ENCODE data around the gene TCEANC.
A peak's percentile ranks its signal among the peaks of the same experiment; 100 is the strongest.
"Not testable (repeated sequence)": the region's sequence is repeated elsewhere in the genome, so short reads cannot be mapped to it uniquely, and the experiment has no call there.

The TCEANC gene

DNA sequence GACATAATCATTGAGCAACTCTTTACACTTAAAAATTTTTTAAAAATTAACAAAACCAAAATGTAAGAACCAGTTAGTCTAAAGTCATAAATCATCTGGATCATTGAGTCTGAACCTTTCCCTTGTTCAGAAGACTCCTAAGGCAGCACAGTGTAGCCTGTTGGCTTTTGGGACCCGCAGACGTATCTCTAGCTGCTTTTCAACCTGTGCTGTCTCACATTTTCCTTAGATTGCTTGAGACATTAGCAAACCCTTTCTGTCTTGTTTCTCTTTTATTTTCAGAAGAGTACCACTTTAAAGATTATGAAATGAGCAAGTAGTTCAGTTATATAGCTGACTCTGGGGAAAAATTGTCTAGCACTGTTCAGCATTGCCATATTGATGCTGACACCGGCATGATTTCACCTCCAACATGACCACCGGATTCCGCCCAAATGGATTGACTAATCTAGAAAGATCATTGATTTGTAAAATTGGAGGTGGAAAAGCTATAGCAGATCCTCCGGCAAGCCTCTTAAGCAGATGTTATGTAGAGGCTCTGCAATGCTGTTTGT, 8.9 kb downstream of the TCEANC start:
- no peak overlapping the region for H3K4me3 ChIP-seq (ENCODE audit: low read length)

DNA sequence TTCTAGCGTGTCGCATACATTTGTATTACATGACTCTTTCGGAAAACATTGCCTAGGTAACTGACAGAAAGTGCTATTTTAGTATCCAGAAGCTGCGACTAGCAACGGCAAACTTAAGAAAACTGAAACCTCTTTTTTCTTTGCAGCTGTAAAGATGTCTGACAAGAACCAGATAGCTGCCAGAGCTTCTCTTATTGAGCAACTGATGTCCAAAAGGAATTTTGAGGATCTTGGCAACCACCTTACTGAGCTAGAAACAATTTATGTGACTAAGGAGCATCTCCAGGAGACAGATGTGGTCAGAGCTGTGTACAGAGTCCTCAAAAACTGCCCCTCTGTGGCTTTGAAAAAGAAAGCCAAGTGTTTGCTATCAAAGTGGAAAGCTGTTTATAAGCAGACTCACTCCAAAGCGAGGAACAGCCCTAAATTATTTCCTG, 9.4 kb downstream of the TCEANC start:
- no peaks in the 10 kb centered on the region for H3K9me3 ChIP-seq (ENCODE audit: control insufficient read depth, low read length)
- H3K27me3 ChIP-seq (ENCODE audit: control insufficient read depth, insufficient read depth, low read length) = no peaks in the 10 kb centered on the region
- H3K36me3 ChIP-seq (ENCODE audit: control insufficient read depth, insufficient read depth, low read length) = no peaks in the 10 kb centered on the region
- H3K9ac ChIP-seq (ENCODE audit: low read length) = no peak overlapping the region
- H3K4me3 ChIP-seq (ENCODE audit: low read length) = no peak overlapping the region
- no peaks in the 10 kb centered on the region for H3K4me1 ChIP-seq (ENCODE audit: control insufficient read depth, insufficient read depth, low read length)

More for the DNA sequence above, 8.9 kb downstream of the TCEANC start:
- H3K36me3 ChIP-seq (ENCODE audit: control insufficient read depth, insufficient read depth, low read length) = no peaks in the 10 kb centered on the region
- no peaks in the 10 kb centered on the region for H3K4me1 ChIP-seq (ENCODE audit: control insufficient read depth, insufficient read depth, low read length)
- H3K9ac ChIP-seq (ENCODE audit: low read length) = no peak overlapping the region
- no peaks in the 10 kb centered on the region for H3K27me3 ChIP-seq (ENCODE audit: control insufficient read depth, insufficient read depth, low read length)
- H3K9me3 ChIP-seq (ENCODE audit: control insufficient read depth, low read length) = no peaks in the 10 kb centered on the region

DNA sequence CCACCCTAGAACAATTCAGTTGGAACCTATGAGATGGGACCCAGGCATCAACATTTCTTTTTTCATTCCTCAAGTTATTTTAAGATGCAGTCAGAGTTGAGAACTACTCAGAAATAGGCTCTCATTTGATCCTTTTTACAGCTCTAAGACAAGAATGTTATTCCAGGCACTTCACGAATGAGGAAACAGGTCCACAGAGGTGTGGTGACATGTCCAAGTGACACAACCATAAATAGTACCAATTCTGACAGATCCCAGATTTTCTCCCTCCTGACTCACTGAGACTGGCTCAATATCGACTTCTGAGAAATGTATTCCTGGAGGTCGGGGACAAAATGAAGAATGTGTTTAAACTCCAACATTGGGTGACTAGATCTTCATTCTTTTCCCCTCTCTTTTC, 11.1 kb downstream of the TCEANC start:
- Histone ChIP-seq H3K9ac (ENCODE audit: low read length) (no peak overlapping the region), H3K27me3 (ENCODE audit: control insufficient read depth, insufficient read depth, low read length) (no peaks in the 10 kb centered on the region), H3K36me3 (ENCODE audit: control insufficient read depth, insufficient read depth, low read length) (no peaks in the 10 kb centered on the region), H3K9me3 (ENCODE audit: control insufficient read depth, low read length) (no peaks in the 10 kb centered on the region), H3K4me3 (ENCODE audit: low read length) (no peak overlapping the region), H3K4me1 (ENCODE audit: control insufficient read depth, insufficient read depth, low read length) (no peaks in the 10 kb centered on the region)

DNA sequence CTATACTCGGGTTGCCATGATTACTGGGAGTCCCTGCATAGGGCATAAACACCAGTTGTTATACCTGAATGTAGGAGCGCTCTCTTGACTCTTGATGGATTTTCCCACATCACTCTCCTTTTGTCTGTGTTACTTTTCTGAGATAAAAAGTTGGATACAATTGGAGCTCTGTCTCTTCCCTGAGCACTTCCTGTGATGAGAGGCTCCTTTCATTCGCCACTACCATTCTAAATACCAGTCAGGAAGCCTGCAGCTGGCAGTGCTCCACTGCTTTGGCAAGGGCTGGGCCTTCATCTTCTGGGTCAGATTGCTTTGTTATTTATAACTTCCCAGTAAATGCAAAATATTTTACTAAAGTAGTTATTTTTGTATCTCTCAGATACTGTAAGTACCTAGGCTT, 13.9 kb downstream of the TCEANC start:
- no peak overlapping the region for H3K4me3 ChIP-seq (ENCODE audit: low read length)
- H3K27me3 ChIP-seq (ENCODE audit: control insufficient read depth, insufficient read depth, low read length) = no peaks in the 10 kb centered on the region

DNA sequence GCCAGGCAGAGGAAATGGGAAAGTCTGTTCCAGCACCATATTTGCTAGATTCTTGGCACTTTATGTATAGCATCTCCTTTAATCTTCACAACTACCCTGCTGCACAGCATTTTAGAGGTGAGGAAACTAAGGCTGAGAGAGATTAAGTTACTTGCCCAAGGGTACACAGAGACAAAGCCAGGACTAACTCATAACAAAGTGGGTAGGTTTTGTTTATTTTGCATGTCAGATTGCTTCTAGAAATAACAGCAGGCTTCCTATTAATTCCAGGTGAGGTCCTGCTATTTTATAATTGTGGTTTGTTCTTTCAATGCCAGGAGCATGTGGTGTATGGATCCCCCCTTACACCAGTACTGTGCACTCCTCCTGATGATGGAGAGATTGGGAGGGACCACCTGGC, 15.0 kb downstream of the TCEANC start:
- Histone ChIP-seq H3K9me3 (ENCODE audit: control insufficient read depth, low read length) (no peaks in the 10 kb centered on the region), H3K27me3 (ENCODE audit: control insufficient read depth, insufficient read depth, low read length) (no peaks in the 10 kb centered on the region), H3K36me3 (ENCODE audit: control insufficient read depth, insufficient read depth, low read length) (no peaks in the 10 kb centered on the region), H3K4me3 (ENCODE audit: low read length) (no peak overlapping the region), H3K4me1 (ENCODE audit: control insufficient read depth, insufficient read depth, low read length) (no peaks in the 10 kb centered on the region), H3K9ac (ENCODE audit: low read length) (no peak overlapping the region)

More for the DNA sequence above, 13.9 kb downstream of the TCEANC start:
- Histone ChIP-seq H3K9ac (ENCODE audit: low read length) (no peak overlapping the region), H3K4me1 (ENCODE audit: control insufficient read depth, insufficient read depth, low read length) (no peaks in the 10 kb centered on the region), H3K9me3 (ENCODE audit: control insufficient read depth, low read length) (no peaks in the 10 kb centered on the region), H3K36me3 (ENCODE audit: control insufficient read depth, insufficient read depth, low read length) (no peaks in the 10 kb centered on the region)

DNA sequence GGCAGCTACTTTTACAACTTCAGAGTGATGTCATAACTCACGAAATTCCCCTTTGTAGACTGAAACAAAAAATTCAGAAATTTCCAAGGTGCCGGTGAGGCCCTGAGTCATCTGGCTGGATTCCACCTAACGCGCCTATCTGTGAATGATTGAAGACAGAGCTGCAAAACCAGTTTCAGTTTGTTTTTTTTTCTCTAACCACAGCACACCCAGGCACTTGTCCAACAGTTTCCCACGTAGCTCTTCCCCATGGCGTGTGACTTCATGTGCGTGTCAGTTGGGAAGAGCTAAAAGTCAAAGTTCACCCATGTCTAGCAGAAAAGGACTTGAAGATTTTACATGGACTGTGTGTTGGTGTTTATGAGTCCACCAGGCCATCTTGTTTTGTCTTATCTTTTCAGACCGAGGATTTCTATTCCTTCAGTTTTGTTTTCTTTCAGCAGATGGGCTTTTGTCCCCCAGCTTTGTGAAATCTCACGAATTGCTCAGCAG, 16.4 kb downstream of the TCEANC start:
- Histone ChIP-seq H3K36me3 (ENCODE audit: control insufficient read depth, insufficient read depth, low read length) (no peaks in the 10 kb centered on the region), H3K4me1 (ENCODE audit: control insufficient read depth, insufficient read depth, low read length) (no peaks in the 10 kb centered on the region), H3K9ac (ENCODE audit: low read length) (peak overlapping the region; percentile 1), H3K4me3 (ENCODE audit: low read length) (no peak overlapping the region), H3K9me3 (ENCODE audit: control insufficient read depth, low read length) (no peaks in the 10 kb centered on the region), H3K27me3 (ENCODE audit: control insufficient read depth, insufficient read depth, low read length) (no peaks in the 10 kb centered on the region)

DNA sequence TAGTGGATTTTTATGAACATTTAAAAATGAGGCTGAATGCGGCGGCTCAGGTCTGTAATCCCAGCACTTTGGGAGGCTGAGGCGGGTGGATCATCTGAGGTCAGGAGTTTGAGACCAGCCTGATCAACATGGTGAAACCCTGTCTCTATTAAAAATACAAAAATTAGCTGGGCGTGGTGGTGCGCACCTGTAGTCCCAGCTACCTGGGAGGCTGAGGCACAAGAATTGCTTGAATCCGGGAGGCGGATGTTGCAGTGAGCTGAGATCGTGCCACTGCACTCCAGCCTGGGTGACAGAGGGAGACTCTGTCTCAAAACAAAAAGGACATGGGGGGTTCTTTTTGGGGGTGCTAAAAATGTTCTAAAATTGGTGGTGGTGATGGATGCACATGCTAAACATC, 16.8 kb downstream of the TCEANC start:
- H3K4me3 ChIP-seq (ENCODE audit: low read length); H3K9me3 ChIP-seq (ENCODE audit: control insufficient read depth, low read length); H3K27me3 ChIP-seq (ENCODE audit: control insufficient read depth, insufficient read depth, low read length); H3K36me3 ChIP-seq (ENCODE audit: control insufficient read depth, insufficient read depth, low read length); H3K4me1 ChIP-seq (ENCODE audit: control insufficient read depth, insufficient read depth, low read length): not testable (repeated sequence)
- H3K9ac ChIP-seq (ENCODE audit: low read length) = peak overlapping the region; percentile 1

DNA sequence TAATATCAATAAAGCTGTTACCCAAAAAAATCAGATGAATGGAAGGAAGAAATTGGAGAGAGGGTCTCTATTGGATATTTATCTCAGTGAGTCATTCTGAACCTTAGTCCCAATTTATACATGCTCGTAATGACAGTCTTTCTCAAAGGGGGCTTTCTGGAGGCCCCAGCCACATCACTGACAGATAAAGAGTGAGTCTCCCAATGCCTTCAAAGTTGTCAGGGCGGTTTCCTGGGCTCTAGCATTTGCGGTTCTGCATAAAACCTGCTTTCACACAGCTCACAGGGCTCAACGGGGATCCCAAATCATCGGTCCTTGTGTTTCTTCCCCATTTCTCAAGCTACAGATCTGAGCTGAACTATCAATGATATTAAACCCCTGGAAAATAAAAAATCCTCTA, 17.3 kb downstream of the TCEANC start:
- no peak overlapping the region for H3K9ac ChIP-seq (ENCODE audit: low read length)

DNA sequence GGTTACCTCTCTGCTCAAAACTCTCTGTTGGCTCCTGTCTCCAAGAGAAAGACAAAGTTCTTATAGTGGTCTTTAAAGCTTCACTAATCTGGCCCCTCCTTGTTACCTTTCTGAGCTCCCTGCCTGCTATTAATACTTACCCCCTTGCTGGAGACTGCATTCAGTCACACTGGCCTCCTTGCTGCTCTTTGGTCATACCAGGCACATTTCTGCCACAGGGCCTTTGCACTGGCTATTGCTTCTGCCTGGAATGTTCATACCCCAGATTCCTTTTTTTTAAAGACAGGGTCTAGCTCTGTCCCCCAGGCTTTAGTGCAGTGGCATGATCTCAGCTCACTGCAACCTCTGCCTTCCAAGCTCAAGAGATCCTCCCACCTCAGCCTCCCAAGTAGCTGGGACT, 20.1 kb downstream of the TCEANC start:
- Histone ChIP-seq H3K27me3 (ENCODE audit: control insufficient read depth, insufficient read depth, low read length) (no peaks in the 10 kb centered on the region), H3K9me3 (ENCODE audit: control insufficient read depth, low read length) (no peaks in the 10 kb centered on the region), H3K36me3 (ENCODE audit: control insufficient read depth, insufficient read depth, low read length) (no peaks in the 10 kb centered on the region), H3K4me3 (ENCODE audit: low read length) (no peak overlapping the region), H3K4me1 (ENCODE audit: control insufficient read depth, insufficient read depth, low read length) (no peaks in the 10 kb centered on the region), H3K9ac (ENCODE audit: low read length) (no peak overlapping the region)

More for the DNA sequence above, 17.3 kb downstream of the TCEANC start:
- no peaks in the 10 kb centered on the region for H3K4me1 ChIP-seq (ENCODE audit: control insufficient read depth, insufficient read depth, low read length)
- H3K36me3 ChIP-seq (ENCODE audit: control insufficient read depth, insufficient read depth, low read length) = no peaks in the 10 kb centered on the region
- no peaks in the 10 kb centered on the region for H3K27me3 ChIP-seq (ENCODE audit: control insufficient read depth, insufficient read depth, low read length)
- no peak overlapping the region for H3K4me3 ChIP-seq (ENCODE audit: low read length)
- no peaks in the 10 kb centered on the region for H3K9me3 ChIP-seq (ENCODE audit: control insufficient read depth, low read length)

DNA sequence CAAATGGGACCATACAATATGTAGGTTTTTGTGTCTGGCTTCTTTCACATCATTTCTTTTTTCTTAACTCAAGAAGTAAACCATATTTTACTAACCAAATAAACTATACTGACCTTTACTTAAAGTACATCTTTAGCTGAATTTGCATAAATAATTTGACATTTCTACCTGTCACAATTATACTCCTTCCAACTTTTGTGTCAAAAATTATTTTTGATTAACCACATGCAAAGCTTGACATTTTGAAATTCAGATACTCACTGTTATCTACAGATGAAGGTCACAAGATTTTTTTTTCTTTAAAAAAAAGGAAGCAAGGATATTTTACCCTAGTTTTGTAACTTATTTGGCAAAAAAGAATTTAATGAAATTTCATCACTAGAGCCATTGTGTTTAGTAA, 23.9 kb downstream of the TCEANC start:
- no peak overlapping the region for H3K9ac ChIP-seq (ENCODE audit: low read length)
- H3K36me3 ChIP-seq (ENCODE audit: control insufficient read depth, insufficient read depth, low read length) = no peaks in the 10 kb centered on the region
- H3K27me3 ChIP-seq (ENCODE audit: control insufficient read depth, insufficient read depth, low read length) = no peaks in the 10 kb centered on the region
- H3K9me3 ChIP-seq (ENCODE audit: control insufficient read depth, low read length) = no peaks in the 10 kb centered on the region
- no peaks in the 10 kb centered on the region for H3K4me1 ChIP-seq (ENCODE audit: control insufficient read depth, insufficient read depth, low read length)
- H3K4me3 ChIP-seq (ENCODE audit: low read length) = no peak overlapping the region

DNA sequence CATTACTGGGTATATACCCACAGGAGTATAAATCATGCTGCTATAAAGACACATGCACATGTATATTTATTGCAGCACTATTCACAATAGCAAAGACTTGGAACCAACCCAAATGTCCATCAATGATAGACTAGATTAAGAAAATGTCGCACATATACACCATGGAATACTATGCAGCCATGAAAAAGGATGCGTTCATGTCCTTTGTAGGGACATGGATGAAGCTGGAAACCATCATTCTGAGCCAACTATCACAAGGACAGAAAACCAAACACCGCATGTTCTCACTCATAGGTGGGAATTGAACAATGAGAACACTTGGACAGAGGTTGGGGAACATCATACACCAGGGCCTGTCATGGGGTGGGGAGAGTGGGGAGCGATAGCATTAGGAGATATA, 26.8 kb downstream of the TCEANC start:
- H3K9ac ChIP-seq (ENCODE audit: low read length); H3K4me1 ChIP-seq (ENCODE audit: control insufficient read depth, insufficient read depth, low read length); H3K27me3 ChIP-seq (ENCODE audit: control insufficient read depth, insufficient read depth, low read length); H3K4me3 ChIP-seq (ENCODE audit: low read length); H3K9me3 ChIP-seq (ENCODE audit: control insufficient read depth, low read length); H3K36me3 ChIP-seq (ENCODE audit: control insufficient read depth, insufficient read depth, low read length): not testable (repeated sequence)

DNA sequence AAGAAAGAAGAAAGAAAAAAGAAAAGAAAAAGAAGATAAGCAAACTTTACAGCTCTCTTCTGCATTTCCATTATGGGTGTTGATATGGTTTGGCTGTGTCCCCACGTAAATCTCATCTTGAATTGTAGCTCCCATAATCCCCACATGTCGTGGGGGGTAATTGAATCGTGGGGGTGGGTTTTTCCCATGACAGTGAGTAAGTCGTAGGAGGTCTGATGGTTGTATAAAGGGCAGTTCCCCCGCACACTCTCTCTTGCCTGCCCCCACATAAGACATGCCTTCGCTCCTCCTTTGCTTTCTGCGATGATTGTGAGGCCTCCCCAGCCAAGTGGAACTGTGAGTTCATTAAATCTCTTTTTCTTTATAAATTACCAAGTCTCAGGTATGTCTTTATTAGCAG, 28.7 kb downstream of the TCEANC start:
- Histone ChIP-seq H3K27me3 (ENCODE audit: control insufficient read depth, insufficient read depth, low read length) (no peaks in the 10 kb centered on the region), H3K36me3 (ENCODE audit: control insufficient read depth, insufficient read depth, low read length) (no peaks in the 10 kb centered on the region), H3K9me3 (ENCODE audit: control insufficient read depth, low read length) (no peaks in the 10 kb centered on the region), H3K9ac (ENCODE audit: low read length) (no peak overlapping the region), H3K4me3 (ENCODE audit: low read length) (no peak overlapping the region), H3K4me1 (ENCODE audit: control insufficient read depth, insufficient read depth, low read length) (no peaks in the 10 kb centered on the region)

DNA sequence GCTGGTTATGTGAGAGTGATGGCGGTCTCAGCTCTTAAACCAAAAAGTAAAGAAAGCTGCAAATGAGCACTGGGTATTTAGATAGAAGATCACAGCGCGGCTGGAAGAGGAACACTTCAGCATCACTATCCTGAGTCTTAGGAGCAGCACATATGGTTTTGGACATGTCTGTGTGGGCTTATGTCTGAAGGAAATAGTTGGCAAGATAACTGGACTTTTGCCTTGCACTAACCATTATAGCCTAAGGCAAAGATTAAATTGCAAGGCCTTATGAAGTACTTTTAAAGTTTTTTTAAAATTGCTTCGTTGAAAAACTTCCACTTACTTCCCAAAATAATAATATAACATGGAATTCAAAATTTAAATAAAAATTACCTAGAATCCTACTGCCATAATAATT, 31.4 kb downstream of the TCEANC start:
- no peaks in the 10 kb centered on the region for H3K27me3 ChIP-seq (ENCODE audit: control insufficient read depth, insufficient read depth, low read length)
- H3K4me1 ChIP-seq (ENCODE audit: control insufficient read depth, insufficient read depth, low read length) = no peaks in the 10 kb centered on the region
- H3K9ac ChIP-seq (ENCODE audit: low read length) = no peak overlapping the region
- no peaks in the 10 kb centered on the region for H3K9me3 ChIP-seq (ENCODE audit: control insufficient read depth, low read length)
- no peaks in the 10 kb centered on the region for H3K36me3 ChIP-seq (ENCODE audit: control insufficient read depth, insufficient read depth, low read length)
- no peak overlapping the region for H3K4me3 ChIP-seq (ENCODE audit: low read length)

Data from mucosa of stomach (tissue), 1 donor.